GM18505 (cell line): Measurements from ENCODE around the gene ASCL5.

Experiments used
- ATAC-seq: cut with Tn5 transposase; IDR thresholded peaks from one replicate; pipeline ENCODE4 v1.9.1; 2021; ENCODE audit not compliant: unreplicated experiment
- POLR2A ChIP-seq: IDR thresholded peaks from 4 replicates; pipeline ENCODE4 v1.6.1; 2011; ENCODE audit warnings: borderline replicate concordance; ENCODE audit not compliant: insufficient read depth, insufficient read length; ENCODE audit errors: extremely low read depth

The ASCL5 gene

DNA sequence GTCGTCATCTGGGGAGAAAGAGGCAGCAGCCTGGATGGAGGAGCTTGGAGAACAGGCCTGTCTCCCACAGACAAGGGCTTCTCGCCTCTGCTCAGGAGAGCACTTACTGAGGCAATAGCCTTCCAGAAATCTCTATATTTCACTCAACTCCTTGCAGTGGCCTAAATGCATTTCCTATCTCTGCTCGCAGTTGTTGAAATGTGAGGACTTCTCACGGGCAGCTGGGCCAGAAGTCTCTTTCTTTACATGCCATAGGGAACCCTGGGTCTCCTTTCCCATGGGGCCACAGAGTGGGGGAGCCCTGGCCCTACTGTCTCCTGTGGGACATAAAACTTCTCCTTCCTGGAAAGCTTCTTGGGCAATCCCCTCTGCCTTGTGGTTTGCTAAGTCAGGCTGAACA is 60.0 kb downstream of the ASCL5 start:
- ATAC-seq = no peak
- TF ChIP-seq POLR2A = no peak

DNA sequence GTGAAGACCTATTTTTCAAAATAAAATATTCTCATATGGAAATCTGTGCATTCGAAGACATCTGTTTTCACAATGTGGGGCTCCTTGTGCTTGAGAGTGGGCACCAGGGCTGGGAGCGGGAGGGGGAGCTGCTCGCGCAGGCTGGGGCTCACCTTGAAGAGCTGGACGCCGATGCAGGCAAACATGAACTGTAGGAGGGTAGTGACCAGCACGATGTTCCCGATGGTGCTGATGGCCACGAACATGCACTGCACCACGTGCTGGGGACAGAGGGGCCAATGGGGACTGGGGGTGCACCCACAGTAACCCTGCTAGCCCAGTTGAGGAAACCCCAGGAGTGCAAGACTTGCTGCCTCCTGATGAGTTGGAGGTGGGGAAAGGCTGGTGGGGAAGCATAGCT is 61.3 kb downstream of the ASCL5 start:
- no peak for ATAC-seq
- TF ChIP-seq POLR2A = no peak

DNA sequence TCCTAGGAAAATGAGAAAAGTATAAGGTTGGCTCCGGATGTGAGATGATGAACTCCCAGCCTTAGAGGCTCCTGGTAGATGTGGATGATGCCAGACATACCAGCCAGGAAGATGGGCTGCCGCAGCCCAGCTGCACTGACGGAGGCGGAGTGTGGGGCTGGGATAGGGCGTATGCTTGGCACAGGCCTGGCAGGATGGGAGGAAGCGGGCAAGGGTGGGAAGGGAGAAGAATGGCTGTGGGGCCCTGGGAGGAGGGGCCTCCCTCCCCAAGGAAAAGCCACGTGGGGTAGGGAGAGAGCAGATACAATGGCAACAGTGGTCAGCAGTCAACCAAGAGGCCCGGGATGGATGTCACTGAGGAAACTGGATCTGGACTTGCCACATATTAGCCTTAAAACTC is 62.2 kb downstream of the ASCL5 start:
- TF ChIP-seq POLR2A = no peak

More for the DNA sequence above, 62.2 kb downstream of the ASCL5 start:
- no peak for ATAC-seq
